CD14-positive monocyte (primary cell): Measurements from ENCODE around the gene SPATA33. TPM values are rescaled to one million over a fixed set of nuclear protein-coding genes. Genes with fewer than 3 reads are reported as not detected.

ENCODE experiments used
- DNase-seq, 3 donors: peaks; one replicate each; pipeline ENCODE4 v3.0.0-alpha.2; 2011 to 2022
- H2AFZ ChIP-seq: 2 replicates; pipeline ENCODE4 v1.6.0; 2012; ENCODE audit warnings: mild to moderate bottlenecking, low read depth, low read length, inconsistent platforms; ENCODE audit not compliant: insufficient read depth, poor library complexity, severe bottlenecking
- H3K27ac ChIP-seq, 2 donors: 1 replicate in 1 of 2; 2 replicates in 1 of 2; pipeline ENCODE4 v1.5.1; 2012 to 2013; ENCODE audit warnings: low read length in 2 of 2, control low read depth in 1 of 2, inconsistent platforms in 1 of 2, low read depth in 1 of 2, mild to moderate bottlenecking in 1 of 2
- H3K27me3 ChIP-seq, 2 donors: one replicate each; pipeline versions ENCODE4 v1.6.0 to v1.6.1; 2011 to 2013; ENCODE audit warnings: low read length in 2 of 2; ENCODE audit not compliant: control insufficient read depth in 2 of 2, insufficient read depth in 2 of 2
- H3K36me3 ChIP-seq, 2 donors: replicated peaks in 1 of 2; 1 replicate in 1 of 2; 2 replicates in 1 of 2; pipeline versions ENCODE4 v1.5.1 to v1.6.1; 2012 to 2013; ENCODE audit warnings: low read length in 2 of 2, control low read depth in 1 of 2, inconsistent platforms in 1 of 2, mild to moderate bottlenecking in 1 of 2; ENCODE audit not compliant: insufficient read depth in 2 of 2, control insufficient read depth in 1 of 2
- H3K4me1 ChIP-seq, 2 donors: 1 replicate in 1 of 2; 2 replicates in 1 of 2; pipeline versions ENCODE4 v1.5.1 to v1.6.1; 2012 to 2013; ENCODE audit warnings: low read length in 2 of 2, control low read depth in 1 of 2, inconsistent platforms in 1 of 2, mild to moderate bottlenecking in 1 of 2, moderate library complexity in 1 of 2; ENCODE audit not compliant: insufficient read depth in 2 of 2, control insufficient read depth in 1 of 2
- H3K4me2 ChIP-seq: replicated peaks from 2 replicates; pipeline ENCODE3; 2012; ENCODE audit warnings: low read length, moderate library complexity, mild to moderate bottlenecking; ENCODE audit not compliant: poor library complexity, severe bottlenecking; ENCODE audit errors: extremely low read depth
- H3K4me3 ChIP-seq, 3 experiments: fragments of 200-600 bp in 1 of 3; sonication (generic) in 1 of 3; replicated peaks in 1 of 3; 1 replicate in 2 of 3; 2 replicates in 1 of 3; pipeline ENCODE4 v1.5.1; 2011 to 2013; ENCODE audit warnings: low read length in 3 of 3, mild to moderate bottlenecking in 3 of 3, control low read depth in 2 of 3, low read depth in 2 of 3, inconsistent platforms in 1 of 3, moderate library complexity in 1 of 3
- H3K79me2 ChIP-seq: 2 replicates; pipeline ENCODE4 v1.6.0; 2012; ENCODE audit warnings: mild to moderate bottlenecking, control low read depth, inconsistent platforms, low read length, moderate library complexity; ENCODE audit not compliant: insufficient read depth
- H3K9ac ChIP-seq: 2 replicates; pipeline ENCODE4 v1.6.0; 2017; ENCODE audit warnings: low read length, mild to moderate bottlenecking; ENCODE audit not compliant: insufficient read depth, poor library complexity, severe bottlenecking
- H3K9me3 ChIP-seq, 2 donors: replicated peaks in 1 of 2; 1 replicate in 1 of 2; 2 replicates in 1 of 2; pipeline versions ENCODE4 v1.5.1 to v1.6.1; 2012 to 2013; ENCODE audit warnings: low read length in 2 of 2, control low read depth in 1 of 2; ENCODE audit not compliant: control insufficient read depth in 1 of 2, insufficient read depth in 1 of 2
- H4K20me1 ChIP-seq: 2 replicates; pipeline ENCODE4 v1.6.0; 2012; ENCODE audit warnings: mild to moderate bottlenecking, low read length, control low read depth, moderate library complexity; ENCODE audit not compliant: insufficient read depth
- H3K27ac Mint-ChIP-seq, 7 donors: one replicate each; pipeline ENCODE4 v1.8.0; 2020; ENCODE audit warnings: mild to moderate bottlenecking in 7 of 7, mixed read lengths in 7 of 7, moderate library complexity in 6 of 7, inconsistent platforms in 2 of 7
- H3K27me3 Mint-ChIP-seq, 3 donors: one replicate each; pipeline ENCODE4 v1.8.0; 2021 to 2022; ENCODE audit warnings: low read depth in 3 of 3, mild to moderate bottlenecking in 3 of 3, mixed read lengths in 3 of 3, moderate library complexity in 3 of 3, inconsistent platforms in 1 of 3
- H3K36me3 Mint-ChIP-seq, 2 donors: one replicate each; pipeline ENCODE4 v1.8.0; 2020; ENCODE audit warnings: mixed read lengths in 2 of 2, inconsistent platforms in 1 of 2, mild to moderate bottlenecking in 1 of 2
- H3K4me1 Mint-ChIP-seq: one replicate; pipeline ENCODE4 v1.8.0; 2020; ENCODE audit warnings: mild to moderate bottlenecking, mixed read lengths
- H3K4me3 Mint-ChIP-seq, 2 donors: one replicate each; pipeline ENCODE4 v1.8.0; 2020; ENCODE audit warnings: mild to moderate bottlenecking in 2 of 2, mixed read lengths in 2 of 2, moderate library complexity in 1 of 2
- H3K9me3 Mint-ChIP-seq, 7 donors: one replicate each; pipeline ENCODE4 v1.8.0; 2020 to 2022; ENCODE audit warnings: mixed read lengths in 7 of 7, mild to moderate bottlenecking in 6 of 7, moderate library complexity in 6 of 7, inconsistent platforms in 2 of 7
- CTCF ChIP-seq: fragments of 200-600 bp; IDR thresholded peaks from one replicate; pipeline ENCODE4 v1.8.0; 2022; ENCODE audit warnings: antibody characterized with exemption, mild to moderate bottlenecking
- WGBS: methylation state at CpG from one replicate; pipeline ENCODE4 v1.1.5; 2013; ENCODE audit warnings: missing lambda C conversion rate; ENCODE audit not compliant: insufficient coverage; 5-methylcytosine and 5-hydroxymethylcytosine counted together
- intact Hi-C, 2 donors: fragments of 100-400 bp; cut with micrococcal nuclease; formaldehyde crosslinking; loops; one replicate each; pipeline versions ENCODE4 v1.15.0 to v1.15.1; 2023
- polyA plus RNA-seq, 3 donors: library from polyadenylated mRNA; depleted of rRNA in 1 of 3; unstranded in 2 of 3; stranded (reverse) in 1 of 3; fragments of 300-500 nt in 2 of 3; fragments of >200 nt in 1 of 3; fragmentation: Illumina TruSeq in 2 of 3; gene quantifications; 1 replicate in 2 of 3; 2 replicates in 1 of 3; pipeline ENCODE4 v1.2.3, GENCODE V29; 2012 to 2021

SPATA33 gene
- polyA plus RNA-seq, 3 donors, result 1.4 to 3.5 (median 1.8) TPM

GRCh38 chr16:89613231-89613953, 44.2 kb upstream of the SPATA33 start, which contains the start of gene DPEP1:
DPEP1 (plus strand) TSS chr16:89613642; CDS start chr16:89630411, 16,769 bp downstream.
- peaks cover 0 to 5% (median 0%) of the 10 kb centered on the region in 7 donors for H3K9me3 Mint-ChIP-seq
- no peak for TF ChIP-seq CTCF
- no peak for DNase-seq
- intact Hi-C loops, result no loop called here
- H3K4me3 Mint-ChIP-seq, result no peak within 1 kb of the TSS
- no peaks in the 10 kb centered on the region for H3K36me3 Mint-ChIP-seq
- Histone ChIP-seq H3K27ac (no peak within 1 kb of the TSS), H3K4me3 (no peak within 1 kb of the TSS), H3K27me3 (no peaks in the 10 kb centered on the region), H3K4me2 (no peak within 1 kb of the TSS), H3K4me1 (no peaks in the 10 kb centered on the region), H2AFZ (no peak within 1 kb of the TSS), H3K9me3 (no peaks in the 10 kb centered on the region), H3K79me2 (no peaks in the 10 kb centered on the region), H3K9ac (no peak within 1 kb of the TSS), H3K36me3 (no peaks in the 10 kb centered on the region), H4K20me1 (no peaks in the 10 kb centered on the region)
- 63% methylated on average over 18 of the region's 19 CpGs for WGBS
- H3K4me1 Mint-ChIP-seq, result no peaks in the 10 kb centered on the region
- no peak within 1 kb of the TSS for H3K27ac Mint-ChIP-seq
- H3K27me3 Mint-ChIP-seq, result peaks cover 6 to 15% (median 6%) of the 10 kb centered on the region in 3 donors

- Mint-ChIP-seq H3K27ac (no peak overlapping the region), H3K4me3 (no peak overlapping the region), H3K36me3 (no peaks in the 10 kb centered on the region), H3K4me1 (no peaks in the 10 kb centered on the region), H3K27me3 (peaks cover 6 to 15% (median 6%) of the 10 kb centered on the region in 3 donors), H3K9me3 (peaks cover 0 to 5% (median 0%) of the 10 kb centered on the region in 7 donors)
- Histone ChIP-seq H3K36me3 (no peaks in the 10 kb centered on the region), H3K4me3 (no peak overlapping the region), H3K4me1 (no peaks in the 10 kb centered on the region), H4K20me1 (no peaks in the 10 kb centered on the region), H3K27me3 (no peaks in the 10 kb centered on the region), H3K27ac (no peak overlapping the region), H3K79me2 (no peaks in the 10 kb centered on the region), H3K4me2 (no peak overlapping the region), H2AFZ (no peak overlapping the region), H3K9ac (no peak overlapping the region), H3K9me3 (no peaks in the 10 kb centered on the region)
- 96% methylated on average over 19 of the region's 22 CpGs for WGBS
- no peak for TF ChIP-seq CTCF
- DNase-seq, result no peak
- intact Hi-C loops, result no loop called here
Observed at GRCh38 chr16:89613954-89614459, 43.6 kb upstream of the SPATA33 start.
